OCI-LY7 (cell line): Measurements from ENCODE around the gene CRMP1.

Experiments
- CTCF ChIP-seq: fragments of 200-600 bp; sonication (generic); conservative IDR thresholded peaks from 2 replicates; pipeline ENCODE4 v1.5.1; 2014; ENCODE audit warnings: mild to moderate bottlenecking, antibody characterized with exemption, low read length, moderate library complexity, mixed read lengths
- EZH2phosphoT487 ChIP-seq: fragments of 200-600 bp; sonication (generic); IDR thresholded peaks from 2 replicates; pipeline ENCODE4 v1.6.1; 2018; ENCODE audit warnings: low read depth, borderline replicate concordance, mild to moderate bottlenecking, mixed run types, antibody characterized with exemption, low read length, moderate library complexity, mixed read lengths

- TF ChIP-seq CTCF = peak; percentile 84
- no peak for TF ChIP-seq EZH2phosphoT487
Measured at GRCh38 chr4:5812506-5813229, 80.2 kb downstream of the CRMP1 start.
